NB4 (cell line): ENCODE data around the gene ATXN7.

Experiments used
- DNase-seq: peaks from one replicate; pipeline ENCODE4 v3.0.0; 2010; ENCODE audit warnings: low read depth
- H3K4me3 ChIP-seq: one replicate; pipeline ENCODE4 v1.5.1; 2011; ENCODE audit warnings: mild to moderate bottlenecking, low read depth, low read length, moderate library complexity
- CTCF ChIP-seq: IDR thresholded peaks from one replicate; pipeline ENCODE4 v1.5.1; 2012; ENCODE audit warnings: low read depth, low read length
- MAX ChIP-seq: IDR thresholded peaks from 2 replicates; pipeline ENCODE4 v1.6.1; 2011; ENCODE audit warnings: low read depth, low read length
- MYC ChIP-seq: IDR thresholded peaks from 2 replicates; pipeline ENCODE4 v1.6.1; 2011; ENCODE audit warnings: low read depth, low read length
- POLR2A ChIP-seq: IDR thresholded peaks from 2 replicates; pipeline ENCODE4 v1.6.1; 2011; ENCODE audit warnings: mild to moderate bottlenecking; ENCODE audit not compliant: insufficient read length; ENCODE audit errors: extremely low read depth

The ATXN7 gene

GRCh38 chr3:63977893-63978292 lies 114.2 kb downstream of the ATXN7 start:
- H3K4me3 ChIP-seq, result no peak overlapping the region
- TF ChIP-seq POLR2A (no peak), MAX (no peak), CTCF (no peak), MYC (no peak)
- DNase-seq, result no peak

- TF ChIP-seq CTCF, result no peak
- no peak for TF ChIP-seq POLR2A
- TF ChIP-seq MYC, result no peak
- TF ChIP-seq MAX, result no peak
- no peak overlapping the region for H3K4me3 ChIP-seq
- DNase-seq, result no peak
These were observed 115.6 kb downstream of the ATXN7 start for GRCh38 chr3:63979093-63979885.

- H3K4me3 ChIP-seq, result no peak overlapping the region
- TF ChIP-seq POLR2A (no peak), CTCF (no peak), MAX (no peak), MYC (no peak)
- DNase-seq, result no peak
These were observed 116.4 kb downstream of the ATXN7 start for GRCh38 chr3:63980019-63980418.

GRCh38 chr3:63980830-63981498 lies 117.3 kb downstream of the ATXN7 start:
- DNase-seq, result no peak
- no peak overlapping the region for H3K4me3 ChIP-seq
- TF ChIP-seq MYC, result no peak
- TF ChIP-seq CTCF, result no peak
- no peak for TF ChIP-seq MAX
- no peak for TF ChIP-seq POLR2A

- no peak for DNase-seq
- no peak overlapping the region for H3K4me3 ChIP-seq
- TF ChIP-seq CTCF (no peak), MYC (no peak), POLR2A (no peak), MAX (no peak)
These were observed 118.3 kb downstream of the ATXN7 start for GRCh38 chr3:63981980-63982379.
